Inflammatory macrophage (primary cell): ENCODE results near the gene SVIL.

Source experiments
- DNase-seq, 2 donors: peaks; one replicate each; pipeline ENCODE4 v3.0.0-alpha.2; 2020 to 2022
- total RNA-seq, 18 experiments: gene quantifications; one replicate each; lab custom pipeline; 2026; ENCODE audit warnings: mixed read lengths in 6 of 18, inconsistent platforms in 2 of 18; lab: John Stamatoyannopoulos, UW

SVIL gene, protein sequence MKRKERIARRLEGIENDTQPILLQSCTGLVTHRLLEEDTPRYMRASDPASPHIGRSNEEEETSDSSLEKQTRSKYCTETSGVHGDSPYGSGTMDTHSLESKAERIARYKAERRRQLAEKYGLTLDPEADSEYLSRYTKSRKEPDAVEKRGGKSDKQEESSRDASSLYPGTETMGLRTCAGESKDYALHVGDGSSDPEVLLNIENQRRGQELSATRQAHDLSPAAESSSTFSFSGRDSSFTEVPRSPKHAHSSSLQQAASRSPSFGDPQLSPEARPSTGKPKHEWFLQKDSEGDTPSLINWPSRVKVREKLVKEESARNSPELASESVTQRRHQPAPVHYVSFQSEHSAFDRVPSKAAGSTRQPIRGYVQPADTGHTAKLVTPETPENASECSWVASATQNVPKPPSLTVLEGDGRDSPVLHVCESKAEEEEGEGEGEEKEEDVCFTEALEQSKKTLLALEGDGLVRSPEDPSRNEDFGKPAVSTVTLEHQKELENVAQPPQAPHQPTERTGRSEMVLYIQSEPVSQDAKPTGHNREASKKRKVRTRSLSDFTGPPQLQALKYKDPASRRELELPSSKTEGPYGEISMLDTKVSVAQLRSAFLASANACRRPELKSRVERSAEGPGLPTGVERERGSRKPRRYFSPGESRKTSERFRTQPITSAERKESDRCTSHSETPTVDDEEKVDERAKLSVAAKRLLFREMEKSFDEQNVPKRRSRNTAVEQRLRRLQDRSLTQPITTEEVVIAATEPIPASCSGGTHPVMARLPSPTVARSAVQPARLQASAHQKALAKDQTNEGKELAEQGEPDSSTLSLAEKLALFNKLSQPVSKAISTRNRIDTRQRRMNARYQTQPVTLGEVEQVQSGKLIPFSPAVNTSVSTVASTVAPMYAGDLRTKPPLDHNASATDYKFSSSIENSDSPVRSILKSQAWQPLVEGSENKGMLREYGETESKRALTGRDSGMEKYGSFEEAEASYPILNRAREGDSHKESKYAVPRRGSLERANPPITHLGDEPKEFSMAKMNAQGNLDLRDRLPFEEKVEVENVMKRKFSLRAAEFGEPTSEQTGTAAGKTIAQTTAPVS (N-terminal part only)
- total RNA-seq: 44.0 to 155 (median 110) reads per million in 18 experiments

DNA sequence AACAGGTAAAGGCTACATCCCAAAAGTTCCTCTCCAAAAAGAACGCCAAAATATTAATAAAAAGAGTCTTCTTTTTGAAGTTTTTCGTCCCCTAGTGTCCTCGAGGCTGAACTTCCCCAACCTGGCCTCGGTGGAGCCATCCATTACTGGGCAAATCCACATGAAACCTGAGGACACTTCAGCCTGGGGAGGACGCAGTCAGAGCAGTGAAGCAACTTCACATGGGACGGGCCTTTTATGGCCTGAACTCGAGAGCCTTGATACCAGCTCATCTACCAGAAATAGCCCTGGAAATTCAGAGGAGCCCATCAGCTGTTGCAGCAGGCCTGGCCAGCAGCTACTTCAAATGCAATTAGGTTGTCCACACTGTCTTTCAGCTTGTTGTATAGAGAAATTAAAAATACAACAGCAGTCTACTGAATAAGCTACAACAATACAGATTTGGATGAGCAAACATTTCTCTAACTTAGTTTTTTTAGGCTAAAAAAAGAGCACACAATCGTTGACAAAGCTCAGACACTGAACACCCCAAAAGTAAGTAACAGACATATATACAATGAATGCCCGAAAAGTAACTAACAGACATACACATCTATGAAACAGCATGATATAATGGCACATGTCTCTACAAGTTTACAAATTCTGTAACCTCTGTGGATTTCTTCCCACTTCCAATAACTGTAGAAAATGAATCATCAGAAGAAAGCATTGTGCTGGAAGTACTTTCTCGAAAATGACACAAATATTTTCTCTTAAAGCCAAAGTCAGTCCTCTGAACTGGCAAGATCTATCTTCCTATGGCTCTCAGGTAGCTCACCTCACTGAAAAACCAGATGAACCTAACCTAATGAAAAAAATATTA lies at the start of gene SVIL:
Gene SVIL, minus strand, starts transcription at position 208 of the 862 bp plus-strand sequence. CDS start 79,913 bp downstream, outside the sequence.
- DNase-seq: peak; percentile 65 to 84

DNA sequence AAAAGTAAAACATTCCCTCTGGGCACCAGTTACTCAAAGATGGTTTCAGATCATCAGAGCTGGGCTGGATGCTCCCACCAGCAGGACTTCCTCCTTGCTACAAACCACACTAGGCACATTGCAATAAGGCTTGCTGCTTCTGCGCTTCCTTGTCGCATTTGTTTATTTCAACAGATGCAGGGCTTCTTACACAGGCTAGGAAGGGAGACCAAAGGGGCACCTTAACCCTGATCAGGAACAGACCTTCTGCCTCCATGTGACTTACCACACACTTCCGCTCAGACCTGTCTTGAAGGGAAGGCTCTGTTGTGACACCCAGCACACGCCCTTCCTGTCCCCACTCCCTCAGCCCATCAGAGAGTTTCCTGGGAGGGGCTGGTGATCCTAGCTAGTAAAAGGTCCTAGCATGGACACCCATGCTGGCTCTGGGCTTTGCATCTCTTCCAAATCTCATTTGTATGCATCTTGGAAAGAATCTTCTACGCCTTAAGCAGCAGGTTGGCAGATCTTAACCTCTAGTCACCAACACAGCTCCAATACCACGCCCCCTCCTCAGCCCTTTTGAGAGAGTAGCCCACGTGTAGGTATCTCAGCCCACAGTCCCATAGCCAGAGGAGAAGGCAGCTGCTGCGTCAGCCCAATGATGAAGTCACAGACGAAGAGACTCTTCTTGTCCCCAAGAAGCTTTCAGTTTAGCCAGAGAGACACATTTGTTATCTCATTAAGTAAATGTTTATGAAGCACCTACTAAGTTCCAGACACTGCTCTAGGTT lies 47.1 kb upstream of the SVIL start:
- peak; percentile 97 to 99 for DNase-seq

DNA sequence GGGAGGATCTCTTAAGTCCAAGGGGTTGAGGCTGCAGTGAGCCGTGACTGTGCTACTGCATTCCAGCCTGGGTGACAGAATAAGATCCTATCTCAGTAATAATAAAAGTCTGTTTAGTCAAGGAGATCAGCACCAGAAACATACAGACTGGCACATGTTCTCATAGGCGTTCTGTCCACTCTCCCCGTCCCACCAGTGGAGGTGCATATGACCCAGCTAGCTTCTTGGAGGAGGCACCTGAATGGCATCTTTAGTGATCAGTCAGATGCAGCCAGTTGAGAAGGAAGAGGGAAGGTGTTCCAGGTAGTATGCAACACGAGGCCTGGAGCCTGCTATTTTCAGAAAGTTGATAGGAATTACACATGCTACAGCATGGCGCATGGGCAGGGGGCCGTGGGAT lies 45.3 kb upstream of the SVIL start:
- DNase-seq: no peak

DNA sequence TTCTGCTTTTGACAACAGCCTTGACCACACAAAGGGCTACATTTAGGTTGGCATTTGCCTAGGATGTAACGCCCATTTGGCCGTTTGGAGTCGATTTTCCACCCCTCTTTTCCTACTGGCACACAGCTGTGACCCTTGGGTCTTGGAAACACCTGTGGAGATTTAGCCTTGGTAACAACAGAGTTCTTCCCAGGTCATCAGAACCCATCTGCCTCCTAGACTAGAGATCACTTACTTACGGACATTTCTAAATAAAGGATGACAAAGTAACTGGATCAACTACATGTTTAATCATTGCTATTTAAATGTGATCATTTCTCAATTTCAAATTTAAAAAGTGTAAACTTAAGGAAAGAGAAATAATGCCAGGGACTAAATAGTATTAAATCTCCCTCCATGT lies 42.0 kb upstream of the SVIL start:
- no peak for DNase-seq

DNA sequence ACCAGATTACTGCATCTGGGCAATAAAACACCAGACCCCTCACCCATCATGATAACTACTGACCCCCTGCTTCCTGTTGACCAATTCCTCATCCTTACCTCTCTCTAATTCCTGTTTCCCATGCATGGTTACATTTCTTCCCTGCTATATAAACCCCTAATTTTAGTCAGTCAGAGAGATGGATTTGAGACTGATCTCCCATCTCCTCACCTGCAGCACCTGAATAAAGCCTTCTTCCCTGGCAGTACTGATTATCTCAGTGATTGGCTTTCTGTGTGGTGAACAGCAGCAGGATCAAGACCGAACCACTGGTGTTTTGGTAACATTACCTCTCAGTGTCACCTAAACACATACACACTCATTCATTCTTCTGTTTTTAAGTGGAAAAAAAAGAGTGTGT lies 41.2 kb upstream of the SVIL start:
- DNase-seq: no peak

DNA sequence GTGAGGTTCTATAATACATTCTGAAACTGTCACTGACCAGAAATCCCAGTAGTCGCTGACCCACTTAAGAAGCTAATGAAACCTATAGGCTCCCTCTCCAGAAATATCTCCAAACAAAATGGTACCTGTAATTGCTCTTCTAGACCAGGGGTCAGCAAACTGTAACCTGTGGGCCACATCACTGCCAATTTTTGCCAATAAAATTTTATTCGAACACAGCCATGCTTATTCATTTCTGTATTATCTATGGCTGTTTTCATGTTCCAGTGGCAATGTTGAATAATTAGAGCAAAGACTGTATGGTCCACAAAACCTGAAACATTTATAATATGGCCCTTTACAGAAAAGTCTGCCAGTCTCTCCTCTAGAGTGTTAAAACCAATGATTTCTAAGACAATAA lies 37.2 kb upstream of the SVIL start:
- no peak for DNase-seq

DNA sequence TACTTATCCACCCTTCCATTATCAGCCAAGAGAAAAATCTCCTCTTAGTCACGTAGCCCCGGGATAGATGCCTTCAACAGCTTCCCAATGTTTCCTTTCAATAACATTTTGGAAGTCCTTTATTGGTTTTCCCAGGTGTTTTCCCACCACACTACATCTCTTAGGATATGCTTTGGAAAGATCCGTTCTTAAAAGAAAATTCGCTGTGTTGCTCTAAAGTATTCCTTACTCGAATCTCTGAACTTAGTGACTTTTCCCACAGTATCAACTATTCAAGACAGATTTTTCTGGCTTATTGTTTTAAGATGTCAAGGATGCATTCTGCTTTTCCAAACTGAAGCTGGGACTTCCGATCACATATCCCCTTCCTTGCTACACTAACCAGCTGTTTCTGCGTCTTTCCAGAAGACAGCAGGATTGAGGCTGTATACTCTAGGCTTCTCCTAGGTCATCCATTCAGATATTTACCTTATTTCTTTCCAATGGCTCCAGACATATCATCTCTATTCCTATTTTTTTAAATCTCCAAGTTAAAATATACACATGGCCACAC lies 36.5 kb upstream of the SVIL start:
- no peak for DNase-seq

DNA sequence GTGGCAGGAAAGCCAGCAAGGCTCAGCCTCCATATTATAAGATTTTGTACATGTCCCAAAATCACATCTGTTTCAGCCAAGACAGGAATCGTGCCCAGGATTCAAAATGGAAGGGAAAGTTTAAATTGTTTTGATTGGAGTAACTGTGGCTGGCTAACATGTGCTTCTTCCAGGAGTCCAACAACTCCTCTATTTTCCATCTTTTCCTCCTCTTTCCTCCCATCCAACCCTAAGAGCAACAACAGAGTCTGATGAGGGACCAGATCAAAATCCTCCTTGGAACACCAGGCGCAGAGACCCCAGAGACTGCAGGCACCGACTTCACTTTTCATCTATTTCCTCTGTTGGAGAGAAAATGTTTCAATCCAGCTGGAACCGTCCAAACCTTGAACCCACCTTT lies 36.0 kb upstream of the SVIL start:
- DNase-seq: no peak

DNA sequence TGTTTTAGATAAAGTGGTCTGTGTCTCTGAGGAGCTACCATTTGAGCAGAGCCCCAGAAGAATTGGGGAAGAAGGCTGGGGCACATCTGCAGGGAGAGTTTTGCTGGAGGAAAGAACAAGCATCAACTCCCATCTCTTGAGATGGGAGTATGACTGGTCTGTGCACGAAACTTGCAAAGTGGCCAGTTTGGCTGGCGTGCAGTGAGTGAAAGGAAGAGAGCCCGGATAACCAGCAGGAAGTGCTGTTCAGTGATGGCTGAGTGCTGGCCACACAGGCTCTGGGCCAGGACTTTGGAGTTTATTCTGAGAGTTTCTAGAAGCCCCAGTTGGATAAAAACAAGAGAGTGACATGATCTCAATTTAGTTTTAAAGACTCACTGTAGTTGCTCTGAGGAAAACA lies 34.4 kb upstream of the SVIL start:
- DNase-seq: no peak

DNA sequence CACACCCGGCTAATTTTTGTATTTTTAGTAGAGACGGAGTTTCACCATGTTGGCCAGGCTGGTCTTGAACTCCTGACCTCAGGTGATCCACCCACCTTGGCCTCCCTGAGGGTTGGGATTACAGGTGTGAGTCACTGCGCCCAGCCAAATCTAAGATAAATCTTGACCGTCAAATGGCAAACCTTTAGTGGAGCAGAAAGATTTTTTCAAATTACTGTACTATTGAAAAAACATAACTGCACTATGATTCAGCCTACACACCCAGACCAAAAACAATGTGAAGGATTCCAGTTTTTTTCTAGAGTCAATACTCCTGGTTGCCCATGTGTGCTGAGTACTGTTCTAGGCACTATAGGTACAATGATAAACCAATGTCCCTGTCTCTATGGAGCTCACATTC lies 33.9 kb upstream of the SVIL start:
- no peak for DNase-seq

DNA sequence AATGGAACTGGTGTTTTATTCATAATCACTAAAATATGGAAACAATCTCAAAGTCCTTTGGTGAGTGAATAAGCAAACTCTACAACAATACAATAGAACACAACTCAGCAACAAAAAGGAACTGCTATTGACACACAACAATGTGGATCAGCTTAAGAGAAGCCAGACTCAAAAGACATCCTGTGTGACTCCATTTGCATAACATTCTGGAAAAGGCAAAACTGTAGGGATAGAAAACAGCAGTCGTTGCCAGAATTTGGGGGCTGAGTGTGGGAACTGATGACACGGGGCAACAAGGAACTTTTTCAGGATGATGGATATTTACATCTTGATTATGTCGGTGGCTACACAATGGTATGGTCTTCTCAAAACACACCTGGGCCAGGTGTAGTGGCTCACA lies 32.4 kb upstream of the SVIL start:
- DNase-seq: no peak

DNA sequence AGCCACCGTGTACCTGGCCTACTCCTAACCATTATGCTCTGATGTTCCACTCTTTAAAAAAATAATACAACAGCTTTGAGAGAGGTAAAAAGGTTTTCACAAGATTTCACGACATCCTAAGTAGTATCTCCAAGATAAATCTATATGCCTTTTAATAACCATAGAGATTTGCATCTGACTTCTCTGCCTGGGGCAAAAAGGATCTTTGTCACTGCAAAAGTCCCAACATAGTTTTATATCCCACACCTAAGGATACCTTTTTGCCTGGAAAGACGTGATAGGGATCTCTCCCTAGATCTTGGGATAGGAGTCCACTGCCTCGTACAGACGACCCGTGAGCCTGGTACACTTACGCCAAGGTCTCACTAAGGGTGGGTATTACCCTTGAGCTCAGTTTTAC lies 31.4 kb upstream of the SVIL start:
- DNase-seq: no peak

DNA sequence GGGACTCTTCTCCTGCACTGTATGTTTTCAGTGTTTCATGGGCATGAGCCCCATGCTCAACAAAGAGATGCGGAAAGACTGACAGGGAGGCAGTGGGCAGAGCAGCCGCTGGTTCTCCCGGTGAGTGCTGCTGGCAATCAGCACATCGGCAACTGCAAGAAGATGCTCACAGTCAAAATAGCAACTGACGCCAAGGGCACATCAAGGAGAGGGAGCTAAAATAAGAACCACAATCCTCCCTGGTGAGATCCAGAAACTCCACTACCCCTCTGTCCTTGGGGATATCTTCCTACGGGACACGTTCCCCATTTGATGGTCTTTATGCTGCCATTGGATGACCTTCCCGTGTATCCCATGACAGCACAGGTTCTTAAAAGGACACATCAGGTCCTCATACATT lies 28.9 kb upstream of the SVIL start:
- DNase-seq: no peak

DNA sequence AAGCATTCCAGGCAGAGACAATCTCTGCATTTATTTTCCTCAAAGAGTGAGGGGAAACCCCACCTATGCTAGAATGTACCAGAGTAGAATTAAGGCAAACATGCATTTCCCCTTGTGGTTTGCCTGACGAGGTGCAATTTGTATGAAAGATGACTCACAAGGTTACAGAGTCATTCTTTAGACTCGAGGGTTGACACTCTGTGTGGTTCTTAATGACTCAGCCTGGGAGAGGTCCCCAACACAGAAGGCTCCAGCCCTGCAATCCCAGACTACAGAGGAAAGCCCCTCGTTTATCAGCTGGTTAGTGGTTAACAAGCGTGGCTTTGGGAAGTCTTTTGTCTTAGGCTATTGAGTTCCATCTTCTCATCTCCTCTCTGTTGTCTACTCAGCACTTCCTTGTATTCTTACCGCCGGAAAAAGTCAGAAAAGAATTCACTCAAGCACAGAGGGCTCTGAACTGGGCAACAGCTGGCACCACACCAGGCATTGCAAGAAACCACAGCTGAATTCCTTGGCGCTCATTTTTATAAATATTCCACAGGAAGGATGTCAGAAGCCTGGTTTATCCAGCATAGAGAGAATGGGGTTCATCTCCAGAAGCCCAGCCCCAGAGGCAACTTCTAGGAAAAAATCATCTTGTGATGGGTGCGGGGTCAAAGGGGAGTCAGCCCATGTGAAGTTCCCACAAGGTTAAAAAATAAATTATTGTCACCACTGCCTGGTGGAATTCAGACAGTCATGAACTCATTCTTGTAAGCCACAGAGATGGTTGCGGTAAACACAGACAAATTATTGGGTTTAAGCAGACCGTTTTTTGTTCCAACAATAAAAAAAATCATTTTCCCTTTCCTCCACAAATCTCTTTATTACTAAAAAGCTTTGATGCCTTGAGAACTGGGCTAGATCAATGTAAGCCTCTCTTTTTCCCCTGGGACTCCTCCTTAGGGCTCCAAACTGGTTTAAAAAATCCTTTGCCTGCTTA lies 24.5 kb upstream of the SVIL start:
- DNase-seq: peak; percentile 94 to 95

DNA sequence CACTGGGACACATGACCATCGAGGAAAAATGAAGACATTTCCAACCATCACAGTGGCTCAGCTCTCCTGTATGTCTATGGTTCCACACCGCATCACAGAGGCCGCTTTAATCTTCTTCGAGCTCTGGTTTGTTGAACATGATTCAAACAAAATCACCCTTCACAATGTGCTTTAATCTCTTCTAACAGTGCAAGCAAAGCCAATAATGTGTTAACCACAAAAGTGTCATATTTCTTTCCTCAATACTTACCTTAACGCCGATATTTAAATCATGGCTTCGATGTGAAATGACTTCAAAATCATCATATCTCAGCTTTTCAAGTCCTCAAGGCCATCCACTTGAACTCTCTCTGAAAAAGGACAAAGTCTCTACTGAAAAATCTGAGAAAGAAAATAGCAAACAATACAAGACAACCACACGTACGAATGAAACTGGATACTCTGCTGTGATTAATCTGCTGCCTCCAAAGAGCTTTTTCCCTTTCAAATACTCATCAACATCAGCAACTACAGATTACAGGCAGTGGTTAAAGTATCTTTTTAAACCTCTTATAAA lies 23.0 kb upstream of the SVIL start:
- no peak for DNase-seq

DNA sequence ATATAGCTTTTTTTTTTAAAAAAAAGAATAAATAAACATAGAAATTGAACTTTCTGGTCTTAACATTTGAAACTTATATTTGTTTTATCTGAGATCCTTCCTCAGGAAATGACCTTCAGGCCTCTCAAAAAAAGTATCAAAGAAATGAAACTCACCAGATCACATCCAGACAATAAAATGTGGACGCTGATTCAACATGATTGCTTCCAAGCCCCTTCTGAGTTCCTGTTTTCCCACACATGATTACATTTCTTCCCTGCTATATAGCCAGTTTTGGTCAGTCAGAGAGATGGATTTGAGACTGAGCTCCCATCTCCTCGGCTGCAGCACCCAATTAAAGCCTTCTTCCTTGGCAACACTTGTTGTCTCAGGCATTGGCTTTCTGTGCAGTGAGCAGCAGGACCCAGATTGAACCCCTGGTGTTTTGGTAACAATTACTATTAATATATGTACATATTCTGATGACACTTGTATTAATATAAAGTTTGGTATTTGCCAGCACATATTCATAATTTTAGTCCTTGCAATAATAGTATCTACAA lies 21.8 kb upstream of the SVIL start:
- DNase-seq: no peak

DNA sequence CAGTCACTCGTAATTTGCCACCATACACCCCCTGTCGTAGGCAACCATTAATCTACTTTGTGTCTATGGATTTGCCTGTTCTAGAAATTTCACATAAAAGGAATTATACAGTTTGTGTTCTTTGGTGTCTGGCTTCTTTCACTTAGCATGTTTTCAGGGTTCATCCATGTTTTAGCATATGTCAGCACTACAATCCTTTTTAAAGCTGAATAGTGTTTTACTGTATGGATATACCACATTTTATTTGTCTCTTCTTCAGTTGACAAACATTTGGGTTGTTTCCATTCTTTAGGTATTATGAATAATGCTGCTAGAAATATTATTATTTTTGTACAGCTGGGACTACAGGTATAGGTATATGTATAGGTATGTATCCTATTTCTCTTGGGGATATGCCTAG lies 17.4 kb upstream of the SVIL start:
- DNase-seq: no peak

DNA sequence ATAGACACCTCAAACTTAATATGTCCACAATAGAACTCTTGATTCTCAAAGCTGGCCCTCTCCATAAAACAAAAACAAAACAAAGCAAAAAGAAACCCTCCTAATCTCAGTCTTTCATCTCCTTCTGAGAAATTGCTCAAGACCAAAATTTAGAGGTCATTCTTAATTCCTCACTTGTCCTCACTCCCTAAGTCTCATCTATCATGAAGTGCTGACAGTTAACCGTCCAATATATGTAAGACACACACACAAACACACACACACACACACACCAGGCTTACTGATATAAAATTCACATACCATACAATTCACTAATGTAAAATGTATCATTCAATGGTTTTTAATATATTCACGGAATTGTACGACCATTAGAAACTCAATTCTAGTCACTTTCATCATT lies 17.0 kb upstream of the SVIL start:
- no peak for DNase-seq

DNA sequence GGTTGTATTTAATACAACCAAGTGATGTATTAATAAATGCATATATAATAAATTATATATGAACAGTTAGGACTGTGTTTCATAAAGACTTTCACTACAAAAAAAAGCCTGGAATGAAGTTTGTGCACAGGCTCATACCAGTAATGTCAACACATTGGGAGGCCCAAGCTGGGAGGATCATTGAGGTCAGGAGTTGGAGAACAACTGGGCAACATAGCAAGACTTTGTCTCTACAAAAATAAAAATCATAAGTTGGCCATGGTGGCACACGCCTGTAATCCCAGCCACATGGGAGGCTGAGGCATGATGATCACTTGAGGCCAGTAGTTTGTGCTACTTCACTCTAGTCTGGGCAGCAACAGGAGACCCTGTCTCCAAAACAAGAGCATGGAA lies 15.8 kb upstream of the SVIL start:
- DNase-seq: no peak
